ENCODE measurements around the gene AKAP6.
"Not testable (repeated sequence)": the region's sequence is repeated elsewhere in the genome, so short reads cannot be mapped to it uniquely, and the experiment has no call there.

DNA sequence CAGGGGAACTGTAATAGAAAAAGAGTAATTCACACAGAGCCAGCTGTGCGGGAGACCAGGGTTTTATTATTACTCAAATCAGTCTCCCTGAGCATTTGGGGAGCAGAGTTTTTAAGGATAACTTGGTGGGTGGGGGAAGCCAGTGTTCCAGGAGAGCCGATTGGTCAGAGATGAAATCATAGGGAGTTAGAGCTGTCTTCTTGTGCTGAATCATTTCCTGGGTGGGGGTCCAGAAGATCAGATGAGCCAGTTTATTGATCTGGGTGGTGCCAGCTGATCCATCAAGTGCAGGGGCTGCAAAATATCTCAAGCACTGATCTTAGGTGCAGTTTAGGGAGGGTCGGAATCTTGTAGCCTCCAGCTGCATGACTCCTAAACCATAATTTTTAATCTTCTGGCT is 44.1 kb downstream of the AKAP6 start:
- TF ChIP-seq, protein P1, sequence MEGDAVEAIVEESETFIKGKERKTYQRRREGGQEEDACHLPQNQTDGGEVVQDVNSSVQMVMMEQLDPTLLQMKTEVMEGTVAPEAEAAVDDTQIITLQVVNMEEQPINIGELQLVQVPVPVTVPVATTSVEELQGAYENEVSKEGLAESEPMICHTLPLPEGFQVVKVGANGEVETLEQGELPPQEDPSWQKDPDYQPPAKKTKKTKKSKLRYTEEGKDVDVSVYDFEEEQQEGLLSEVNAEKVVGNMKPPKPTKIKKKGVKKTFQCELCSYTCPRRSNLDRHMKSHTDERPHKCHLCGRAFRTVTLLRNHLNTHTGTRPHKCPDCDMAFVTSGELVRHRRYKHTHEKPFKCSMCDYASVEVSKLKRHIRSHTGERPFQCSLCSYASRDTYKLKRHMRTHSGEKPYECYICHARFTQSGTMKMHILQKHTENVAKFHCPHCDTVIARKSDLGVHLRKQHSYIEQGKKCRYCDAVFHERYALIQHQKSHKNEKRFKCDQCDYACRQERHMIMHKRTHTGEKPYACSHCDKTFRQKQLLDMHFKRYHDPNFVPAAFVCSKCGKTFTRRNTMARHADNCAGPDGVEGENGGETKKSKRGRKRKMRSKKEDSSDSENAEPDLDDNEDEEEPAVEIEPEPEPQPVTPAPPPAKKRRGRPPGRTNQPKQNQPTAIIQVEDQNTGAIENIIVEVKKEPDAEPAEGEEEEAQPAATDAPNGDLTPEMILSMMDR (conservative IDR thresholded peaks at IDR 0.05; ENCODE audit: low read length): not testable (repeated sequence)
- TF ChIP-seq EZH2phosphoT487 (IDR thresholded peaks at IDR 0.05; ENCODE audit: borderline replicate concordance, low read depth, low read length): not testable (repeated sequence)

Data from OCI-LY7 (cell line).